Neural cell (in vitro differentiated cells): Measurements from ENCODE around the gene LINGO4. TPM values are rescaled to one million over a fixed set of nuclear protein-coding genes. Genes with fewer than 3 reads are reported as not detected.

ENCODE experiments used
- H2AFZ ChIP-seq: fragments of 200-600, 300-800 bp; sonication (generic), shearing (Covaris generic); 2 replicates; pipeline ENCODE4 v1.6.0; 2014; ENCODE audit warnings: low read depth, mild to moderate bottlenecking, antibody characterized with exemption, low read length, moderate library complexity
- H3F3A ChIP-seq: fragments of 200-600 bp; shearing (Covaris generic); 2 replicates; pipeline ENCODE4 v1.6.1; 2016; ENCODE audit warnings: mild to moderate bottlenecking, moderate library complexity, mixed read lengths, antibody characterized with exemption, low read length; ENCODE audit not compliant: insufficient read depth, poor library complexity, severe bottlenecking
- H3K27ac ChIP-seq: fragments of 200-600, 300-800 bp; sonication (generic), shearing (Covaris generic); 2 replicates; pipeline ENCODE4 v1.5.1; 2014; ENCODE audit warnings: mild to moderate bottlenecking, low read length, moderate library complexity
- H3K27me3 ChIP-seq: fragments of 300-800, 200-600 bp; sonication (generic), shearing (Covaris generic); 2 replicates; pipeline ENCODE4 v1.6.0; 2014; ENCODE audit warnings: mild to moderate bottlenecking, low read depth, low read length, moderate library complexity; ENCODE audit not compliant: insufficient read depth
- H3K36me3 ChIP-seq: fragments of 300-800, 200-600 bp; sonication (generic), shearing (Covaris generic); 2 replicates; pipeline ENCODE4 v1.5.1; 2014; ENCODE audit warnings: mild to moderate bottlenecking, antibody characterized with exemption, low read length, moderate library complexity; ENCODE audit not compliant: insufficient read depth
- H3K4me2 ChIP-seq: fragments of 300-800, 200-600 bp; sonication (generic), shearing (Covaris generic); 2 replicates; pipeline ENCODE4 v1.6.0; 2014; ENCODE audit warnings: mild to moderate bottlenecking, low read length
- H3K4me3 ChIP-seq: fragments of 300-800, 200-600 bp; sonication (generic), shearing (Covaris generic); 2 replicates; pipeline ENCODE4 v1.5.1; 2014; ENCODE audit warnings: mild to moderate bottlenecking, low read length, moderate library complexity
- H3K79me2 ChIP-seq: fragments of 200-600 bp; shearing (Covaris generic); replicated peaks from 2 replicates; pipeline ENCODE4 v1.6.0; 2014; ENCODE audit warnings: mild to moderate bottlenecking, low read length, moderate library complexity; ENCODE audit not compliant: insufficient read depth
- H3K9ac ChIP-seq: fragments of 300-800, 200-600 bp; sonication (generic), shearing (Covaris generic); 2 replicates; pipeline ENCODE4 v1.6.1; 2016; ENCODE audit warnings: mild to moderate bottlenecking, low read length, mixed read lengths
- H3K9me2 ChIP-seq: fragments of 200-600 bp; shearing (Covaris generic); 2 replicates; pipeline ENCODE4 v1.6.1; 2016; ENCODE audit warnings: mild to moderate bottlenecking, low read length, mixed read lengths; ENCODE audit not compliant: insufficient read depth
- H3K9me3 ChIP-seq: fragments of 200-600, 300-800 bp; sonication (generic), shearing (Covaris generic); 2 replicates; pipeline ENCODE4 v1.6.1; 2016; ENCODE audit warnings: mild to moderate bottlenecking, mixed run types, low read length, moderate library complexity, mixed read lengths
- H4K20me1 ChIP-seq: fragments of 200-600 bp; shearing (Covaris generic); 2 replicates; pipeline ENCODE4 v1.6.1; 2016; ENCODE audit warnings: mild to moderate bottlenecking, mixed run types; ENCODE audit not compliant: insufficient read depth
- CTCF ChIP-seq: fragments of 450-650 bp; IDR thresholded peaks from 2 replicates; pipeline ENCODE4 v1.5.1; 2014; ENCODE audit warnings: antibody characterized with exemption, mild to moderate bottlenecking, moderate library complexity; ENCODE audit not compliant: poor library complexity, severe bottlenecking
- EP300 ChIP-seq: fragments of 450-650 bp; conservative IDR thresholded peaks from 2 replicates; pipeline ENCODE4 v1.6.1; 2014; ENCODE audit warnings: antibody characterized with exemption, mild to moderate bottlenecking, moderate library complexity; ENCODE audit not compliant: poor library complexity, severe bottlenecking
- EZH2 ChIP-seq: fragments of 200-600, 300-800 bp; shearing (Covaris generic), sonication (generic); IDR thresholded peaks from 2 replicates; pipeline ENCODE4 v1.6.1; 2014; ENCODE audit warnings: antibody characterized with exemption, low read length, borderline replicate concordance, mild to moderate bottlenecking; ENCODE audit not compliant: insufficient read depth, poor library complexity, severe bottlenecking
- MXI1 ChIP-seq: fragments of 450-650 bp; conservative IDR thresholded peaks from 2 replicates; pipeline ENCODE4 v1.6.1; 2014; ENCODE audit warnings: antibody characterized with exemption, mild to moderate bottlenecking; ENCODE audit not compliant: poor library complexity, severe bottlenecking
- POLR2AphosphoS5 ChIP-seq: IDR thresholded peaks from 2 replicates; pipeline ENCODE4 v1.6.1; 2012
- RAD21 ChIP-seq: fragments of 450-650 bp; conservative IDR thresholded peaks from 2 replicates; pipeline ENCODE4 v1.6.1; 2014; ENCODE audit warnings: antibody characterized with exemption, mild to moderate bottlenecking, moderate library complexity
- REST ChIP-seq: IDR thresholded peaks from 2 replicates; pipeline ENCODE4 v1.6.1; 2012; ENCODE audit warnings: borderline replicate concordance
- SMC3 ChIP-seq: fragments of 450-650 bp; conservative IDR thresholded peaks from 2 replicates; pipeline ENCODE4 v1.6.1; 2014; ENCODE audit warnings: antibody characterized with exemption, mild to moderate bottlenecking, moderate library complexity; ENCODE audit not compliant: poor library complexity
- TAF1 ChIP-seq: IDR thresholded peaks from 2 replicates; pipeline ENCODE4 v1.6.1; 2012; ENCODE audit warnings: low read depth
- polyA plus RNA-seq: library from polyadenylated mRNA; depleted of rRNA; stranded (reverse); fragments of >200 nt; gene quantifications from 2 replicates; pipeline ENCODE4 v1.2.3, GENCODE V29; 2014

LINGO4 gene
- polyA plus RNA-seq, 1 donor from 2014 or later = not detected

GRCh38 chr1:151837197-151837596, 32.0 kb upstream of the LINGO4 start:
- H3K4me2 ChIP-seq = no peak overlapping the region
- no peak overlapping the region for H2AFZ ChIP-seq
- no peak overlapping the region for H3K27ac ChIP-seq
- no peak overlapping the region for H3K4me3 ChIP-seq
- TF ChIP-seq MXI1 (no peak), REST (no peak), EP300 (no peak), EZH2 (no peak), SMC3 (no peak), POLR2AphosphoS5 (no peak), RAD21 (no peak), TAF1 (no peak), CTCF (no peak)
- H3K79me2 ChIP-seq = no peaks in the 10 kb centered on the region
- no peaks in the 10 kb centered on the region for H3K9me2 ChIP-seq
- H3F3A ChIP-seq = no peaks in the 10 kb centered on the region
- peaks cover 57% of the 10 kb centered on the region for H3K27me3 ChIP-seq
- no peaks in the 10 kb centered on the region for H3K36me3 ChIP-seq
- no peaks in the 10 kb centered on the region for H4K20me1 ChIP-seq
- H3K9me3 ChIP-seq = no peaks in the 10 kb centered on the region
- no peak overlapping the region for H3K9ac ChIP-seq

GRCh38 chr1:151835596-151835995, 30.4 kb upstream of the LINGO4 start:
- H3K27me3 ChIP-seq = peaks cover 50% of the 10 kb centered on the region

More at GRCh38 chr1:151835596-151835995, 30.4 kb upstream of the LINGO4 start:
- H3K9ac ChIP-seq = no peak overlapping the region
- H3K36me3 ChIP-seq = no peaks in the 10 kb centered on the region
- H3K4me3 ChIP-seq = no peak overlapping the region
- no peaks in the 10 kb centered on the region for H3K79me2 ChIP-seq
- H3F3A ChIP-seq = no peaks in the 10 kb centered on the region
- H3K9me2 ChIP-seq = no peaks in the 10 kb centered on the region
- no peak overlapping the region for H2AFZ ChIP-seq
- H3K4me2 ChIP-seq = no peak overlapping the region
- no peak for TF ChIP-seq EZH2
- no peak for TF ChIP-seq REST
- no peak for TF ChIP-seq TAF1
- no peak for TF ChIP-seq POLR2AphosphoS5
- no peak for TF ChIP-seq SMC3
- no peak for TF ChIP-seq RAD21
- TF ChIP-seq CTCF = no peak
- TF ChIP-seq EP300 = no peak
- no peak for TF ChIP-seq MXI1
- H3K9me3 ChIP-seq = no peaks in the 10 kb centered on the region
- H4K20me1 ChIP-seq = no peaks in the 10 kb centered on the region
- H3K27ac ChIP-seq = no peak overlapping the region
